Stimulated activated CD4-positive, alpha-beta T cell treated with anti-CD3 and anti-CD28 coated beads, TNF-alpha, amount 100 ng/mL, for 1 hour (primary cell): ENCODE measurements around the gene GALNT17.

Experiments used
- DNase-seq, 3 donors: peaks; one replicate each; pipeline ENCODE4 v3.0.0-alpha.2; 2020; ENCODE audit warnings: low read depth in 3 of 3, low spot score in 1 of 3

GALNT17 gene

GRCh38 chr7:71132127-71132376 lies at the start of gene GALNT17:
Gene GALNT17 (plus strand): TSS chr7:71132144.
- no peak for DNase-seq

DNA sequence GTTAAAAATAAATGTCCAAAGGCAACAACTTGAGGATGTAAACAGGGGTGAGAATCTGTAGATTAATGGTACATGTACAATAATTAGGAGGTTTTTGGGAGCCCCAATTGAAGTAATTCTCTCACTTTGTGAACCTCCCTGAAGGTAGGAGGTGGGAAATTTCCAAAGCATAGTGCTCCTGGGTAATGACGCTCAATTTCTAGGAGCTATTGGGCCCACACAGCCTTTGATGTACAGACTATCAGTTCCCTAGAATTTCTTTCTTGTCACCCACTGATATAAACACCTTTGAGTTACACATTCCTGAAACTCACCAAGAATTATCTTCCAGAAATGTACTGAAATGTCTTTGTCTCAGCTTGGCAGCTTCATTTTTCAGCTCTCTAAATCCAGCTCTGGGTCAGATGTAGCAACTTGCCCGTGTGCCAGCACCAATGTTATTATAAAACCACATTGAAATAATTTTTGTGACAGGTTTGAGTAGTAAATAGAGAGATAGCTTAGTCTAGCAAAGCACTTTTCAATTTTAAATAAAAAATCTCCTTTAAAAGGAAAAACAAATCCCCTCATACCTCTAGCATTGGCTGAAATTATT lies 36.6 kb upstream of the GALNT17 start:
- no peak for DNase-seq

DNA sequence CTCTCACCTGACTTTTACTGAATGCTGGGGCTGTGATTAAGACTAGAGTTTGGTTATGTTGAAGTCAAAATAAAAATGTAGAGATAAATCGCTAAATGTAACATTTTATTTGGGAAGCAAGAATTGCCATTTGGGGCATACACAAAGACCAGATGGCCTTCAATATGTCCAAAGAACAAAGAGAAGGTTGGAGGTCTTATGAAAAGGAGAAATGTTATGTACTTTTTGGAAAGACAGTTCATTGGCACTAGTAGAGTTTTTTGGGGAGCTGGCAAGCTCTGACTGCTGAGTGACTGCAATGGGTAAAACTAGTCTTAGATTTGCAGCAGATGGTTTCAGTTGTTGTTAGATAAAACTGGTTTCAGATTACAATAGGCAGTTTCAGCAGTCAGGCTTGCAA lies 35.6 kb upstream of the GALNT17 start:
- no peak for DNase-seq

DNA sequence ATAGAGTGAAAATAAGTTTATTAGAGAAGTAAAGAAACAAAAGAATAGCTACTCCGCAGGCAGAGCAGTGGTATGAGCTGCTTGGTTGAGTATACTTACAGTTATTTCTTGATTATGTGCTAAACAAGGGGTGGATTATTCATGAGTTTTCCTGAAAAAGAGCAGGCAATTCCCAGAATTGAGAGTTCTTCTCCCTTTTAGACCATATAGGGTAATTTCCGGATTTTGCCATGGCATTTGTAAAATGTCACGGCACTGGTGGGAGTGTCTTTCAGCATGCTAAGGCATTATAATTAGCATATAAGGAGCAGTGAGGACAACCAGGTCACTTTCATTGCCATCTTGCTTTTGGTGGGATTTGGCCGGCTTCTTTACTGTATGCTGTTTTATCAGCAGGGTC lies 25.7 kb upstream of the GALNT17 start:
- no peak for DNase-seq

- DNase-seq: no peak
These were observed 19.5 kb upstream of the GALNT17 start for GRCh38 chr7:71112436-71112835.

DNA sequence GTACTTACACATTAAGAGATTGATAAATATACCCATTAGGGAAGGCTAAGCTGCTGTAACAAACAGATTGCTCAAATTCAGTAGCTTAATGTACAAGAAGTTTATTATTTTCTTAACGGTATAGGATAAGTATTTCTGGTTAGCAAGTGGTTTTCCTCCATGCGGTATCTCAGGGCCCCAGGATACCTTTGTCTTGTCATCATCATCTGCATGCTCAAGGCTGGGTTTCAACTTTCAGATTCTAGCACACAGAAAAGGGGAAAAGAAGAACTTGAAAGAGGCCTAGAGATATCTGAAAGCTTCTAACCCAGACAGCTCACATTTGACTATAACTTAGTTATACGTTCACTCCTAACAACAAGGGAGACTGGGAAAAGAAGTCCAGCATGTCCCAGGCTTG lies 11.8 kb upstream of the GALNT17 start:
- DNase-seq: no peak

- DNase-seq: no peak
These were observed 2.8 kb upstream of the GALNT17 start for GRCh38 chr7:71129126-71129525.

- no peak for DNase-seq
These were observed 1.8 kb upstream of the GALNT17 start for GRCh38 chr7:71130031-71130679.

DNA sequence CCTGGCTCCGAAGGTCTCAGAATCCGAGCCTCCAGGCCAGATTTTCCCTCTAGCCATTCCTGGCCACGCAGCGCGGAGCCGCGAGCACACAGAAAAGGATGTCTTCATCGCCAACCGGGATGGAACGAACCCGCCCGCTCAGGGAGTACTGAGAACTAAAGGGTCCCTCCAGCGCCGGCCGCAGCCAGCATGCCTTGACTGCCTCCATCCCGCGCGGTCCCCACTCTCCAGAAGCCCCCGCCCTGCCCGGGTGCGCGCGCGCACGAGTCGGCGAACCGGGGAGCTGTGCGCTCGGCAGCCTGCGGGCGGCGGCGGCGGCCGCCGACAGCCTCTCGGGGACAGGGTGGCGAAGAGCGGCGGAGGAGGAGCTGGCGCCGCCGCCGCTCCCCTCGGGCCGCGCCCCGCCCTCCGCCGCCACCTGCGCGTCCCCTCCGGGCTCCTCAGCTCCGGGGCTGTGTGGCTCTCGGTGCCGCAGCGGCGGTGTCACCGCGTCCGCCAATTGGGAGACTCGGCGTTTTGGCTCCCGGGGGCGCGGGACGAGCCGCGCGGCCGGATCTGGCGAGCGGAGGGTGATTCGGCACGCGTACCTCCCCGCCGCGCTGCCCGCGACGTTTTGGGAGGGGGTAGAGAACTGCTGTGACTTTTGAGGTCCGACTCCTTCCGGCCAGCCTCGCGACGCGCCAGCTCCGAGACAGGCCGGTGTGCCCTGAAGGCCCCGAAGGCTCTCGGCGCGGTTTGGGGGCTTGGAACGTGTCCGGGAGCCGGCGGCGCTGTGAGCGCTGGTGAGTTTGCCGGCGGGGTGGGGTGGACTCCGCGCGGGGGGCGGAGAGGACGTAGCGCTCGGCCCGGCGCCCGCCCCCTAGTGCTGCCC lies 453 bp upstream of the GALNT17 start:
- DNase-seq: no peak

DNA sequence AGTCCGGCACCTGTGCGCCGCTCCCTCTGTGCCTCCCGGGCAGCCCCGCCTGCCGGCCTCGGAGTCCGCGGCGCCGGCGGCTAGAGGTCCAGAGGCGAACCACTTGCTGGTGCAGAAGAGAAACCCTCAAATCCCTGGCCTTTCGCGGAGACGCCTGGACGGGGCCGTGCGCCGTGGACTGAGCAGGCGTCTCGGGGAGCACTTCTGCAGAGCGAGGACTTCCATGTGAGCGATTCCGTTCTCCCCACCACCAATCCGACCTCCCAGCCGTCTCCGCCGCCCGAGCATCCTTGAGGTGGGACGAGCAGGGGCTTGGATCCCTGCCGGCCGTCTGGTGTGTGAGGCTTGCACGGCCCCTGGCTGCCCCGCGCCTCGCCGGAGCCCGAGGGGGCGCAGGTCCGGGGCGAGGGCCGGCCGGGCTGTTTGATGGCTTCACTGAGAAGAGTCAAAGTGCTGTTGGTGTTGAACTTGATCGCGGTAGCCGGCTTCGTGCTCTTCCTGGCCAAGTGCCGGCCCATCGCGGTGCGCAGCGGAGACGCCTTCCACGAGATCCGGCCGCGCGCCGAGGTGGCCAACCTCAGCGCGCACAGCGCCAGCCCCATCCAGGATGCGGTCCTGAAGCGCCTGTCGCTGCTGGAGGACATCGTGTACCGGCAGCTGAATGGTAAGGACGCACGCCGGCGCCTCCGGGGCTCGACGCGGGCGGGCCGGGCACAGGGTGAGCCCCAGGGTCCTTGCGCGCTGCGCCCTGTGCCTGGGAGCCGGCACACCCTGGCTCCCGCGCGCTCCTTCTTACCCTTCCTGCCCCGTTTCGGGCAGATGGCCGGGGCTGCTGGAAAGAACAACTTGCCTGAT lies 660 bp downstream of the GALNT17 start:
- DNase-seq: no peak

- DNase-seq: no peak
These were observed 1.3 kb downstream of the GALNT17 start for GRCh38 chr7:71133232-71133622.

GRCh38 chr7:71133856-71134255 lies 1.9 kb downstream of the GALNT17 start:
- DNase-seq: no peak

- DNase-seq: no peak
These were observed 3.2 kb downstream of the GALNT17 start for GRCh38 chr7:71135116-71135515.

- no peak for DNase-seq
These were observed 3.7 kb downstream of the GALNT17 start for GRCh38 chr7:71135663-71136062.

DNA sequence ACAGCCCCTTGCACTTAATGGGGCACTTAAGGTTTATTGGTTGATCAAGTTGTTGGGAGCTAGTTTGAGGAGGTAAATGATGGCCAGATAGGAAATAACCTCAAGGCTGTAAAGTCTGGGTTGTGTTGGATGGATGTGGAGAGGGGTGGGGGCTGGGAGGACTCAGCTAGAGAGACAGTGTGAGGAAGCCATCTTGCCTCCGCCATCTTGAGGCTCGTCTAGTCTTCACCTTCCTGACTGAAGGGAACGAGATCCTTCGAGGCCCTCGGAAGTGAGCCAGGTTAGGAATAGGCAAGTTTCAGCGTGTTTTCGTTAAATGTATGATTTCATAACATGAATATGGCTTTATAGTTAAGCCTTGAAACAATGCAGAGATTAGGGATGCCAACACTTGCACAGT lies 5.5 kb downstream of the GALNT17 start:
- no peak for DNase-seq

- no peak for DNase-seq
These were observed 8.3 kb downstream of the GALNT17 start for GRCh38 chr7:71140264-71140663.

DNA sequence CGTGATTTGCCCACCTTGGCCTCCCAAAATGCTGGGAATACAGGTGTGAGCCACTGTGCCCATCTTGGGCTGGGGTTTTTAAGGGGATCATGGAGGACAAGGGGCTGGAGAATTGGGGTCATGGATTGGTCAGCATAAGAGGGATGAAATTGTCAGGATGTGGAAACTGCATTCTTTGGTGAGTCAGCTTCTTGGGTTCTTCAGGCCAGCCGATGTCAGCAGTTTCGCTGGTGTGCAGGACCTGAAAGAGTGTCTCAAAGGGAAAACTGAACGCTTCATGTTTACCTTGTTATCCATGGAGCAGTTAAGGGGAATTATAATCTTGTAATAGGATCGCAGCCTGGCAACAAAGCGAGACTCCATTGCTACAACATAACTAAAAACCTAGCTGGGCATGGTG lies 13.0 kb downstream of the GALNT17 start:
- no peak for DNase-seq

DNA sequence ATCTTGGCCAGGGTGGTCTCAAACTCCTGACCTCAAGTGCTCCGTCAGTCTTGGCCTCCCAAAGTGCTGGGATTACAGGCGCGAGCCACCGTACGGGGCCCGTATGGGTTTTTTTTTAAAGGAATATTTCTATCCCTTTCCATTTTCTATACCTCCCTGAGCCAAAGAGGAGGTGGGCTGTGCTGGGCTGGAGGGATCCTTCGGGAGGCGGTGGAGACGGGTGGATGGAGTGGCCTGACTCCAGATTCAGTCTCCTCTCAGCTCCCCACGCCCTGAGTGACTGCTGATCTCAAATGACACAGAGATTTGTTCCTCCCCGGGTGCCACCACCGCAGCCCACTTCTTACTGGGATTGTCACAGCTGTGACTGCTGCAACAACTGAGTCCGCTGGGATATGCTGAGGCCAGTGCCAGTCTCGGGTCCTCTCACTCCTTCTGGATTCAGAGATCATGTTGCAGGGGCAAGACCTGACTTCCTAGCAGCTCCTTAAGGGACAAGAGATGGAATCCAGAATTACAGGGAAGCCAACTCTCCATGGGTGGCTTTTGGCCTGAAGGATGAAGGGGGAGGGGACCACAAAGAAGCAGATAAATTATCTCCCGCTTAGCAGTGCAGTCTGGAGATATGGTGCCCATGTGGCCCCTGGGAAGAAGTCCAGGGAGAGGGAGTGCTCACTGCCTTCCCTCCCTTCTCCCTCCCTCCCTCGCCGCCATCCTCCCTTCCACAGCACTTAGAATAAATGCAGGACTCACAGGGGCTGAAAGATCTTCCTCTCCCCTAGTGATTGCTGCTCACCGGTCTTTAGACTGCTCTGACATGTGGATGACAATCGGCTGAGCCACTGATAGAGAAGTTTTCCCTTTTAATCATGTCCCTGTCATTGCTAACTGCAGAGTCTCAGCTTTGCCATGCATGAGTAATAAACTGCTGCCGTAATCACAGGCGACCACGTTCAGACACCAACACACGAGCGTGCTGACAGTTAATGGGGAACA lies 14.3 kb downstream of the GALNT17 start:
- DNase-seq: no peak

DNA sequence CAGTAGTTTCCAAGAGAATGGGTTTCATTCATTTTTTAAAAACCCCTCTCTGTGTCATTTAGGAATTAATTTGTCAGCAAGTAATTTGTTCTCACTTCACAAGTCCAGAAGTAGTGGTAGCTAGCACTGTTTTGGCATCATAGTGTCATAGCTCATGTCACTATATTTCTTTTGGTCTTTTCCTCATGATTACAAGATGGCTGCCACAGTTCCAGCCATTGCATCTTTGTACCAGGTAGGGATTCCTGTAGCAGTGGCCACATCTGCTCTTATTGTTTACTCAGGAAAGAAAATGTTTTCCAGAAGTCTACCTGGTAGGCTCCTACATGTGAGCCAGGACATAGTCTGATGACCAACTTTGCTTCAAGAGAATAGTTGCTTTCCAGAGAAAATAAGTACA lies 16.2 kb downstream of the GALNT17 start:
- DNase-seq: no peak

DNA sequence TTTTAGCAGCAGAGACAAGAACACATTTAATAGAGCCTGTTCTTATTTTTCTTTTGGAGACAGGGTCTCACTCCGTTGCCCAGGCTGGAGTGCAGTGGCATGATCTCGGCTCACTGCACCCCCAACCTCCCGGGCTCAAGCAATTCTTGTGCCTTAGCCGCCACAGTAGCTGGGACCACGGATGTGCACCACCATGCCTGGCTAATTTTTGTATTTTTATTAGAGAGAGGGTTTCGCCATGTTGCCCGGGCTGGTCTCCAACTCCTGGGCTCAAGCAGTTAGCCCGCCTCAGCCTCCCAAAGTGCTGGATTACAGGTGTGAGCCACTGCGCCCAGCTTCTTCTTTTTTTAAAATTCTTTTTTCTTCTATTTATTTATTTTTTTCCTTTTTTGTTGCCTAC lies 23.3 kb downstream of the GALNT17 start:
- DNase-seq: no peak

- DNase-seq: no peak
These were observed 25.8 kb downstream of the GALNT17 start for GRCh38 chr7:71157757-71158156.
